Measurements from ENCODE around the gene CARMIL1.

The CARMIL1 gene

GRCh38 chr6:25669413-25669812 is 390.2 kb downstream of the CARMIL1 start:
- no peak for TF ChIP-seq CTCF (IDR thresholded peaks at IDR 0.05; ENCODE audit: poor library complexity, severe bottlenecking)
- DNase-seq (ENCODE audit: low spot score) (no peak), ATAC-seq (ENCODE audit: low read depth) (no peak)
- Histone ChIP-seq H3K4me1 (ENCODE audit: insufficient read depth, poor library complexity, severe bottlenecking) (no peaks in the 10 kb centered on the region), H3K27ac (ENCODE audit: poor library complexity, severe bottlenecking) (no peak overlapping the region), H3K36me3 (ENCODE audit: low read depth) (no peaks in the 10 kb centered on the region), H3K4me3 (ENCODE audit: severe bottlenecking) (no peak overlapping the region), H3K9me3 (ENCODE audit: severe bottlenecking) (no peaks in the 10 kb centered on the region), H3K27me3 (ENCODE audit: insufficient read depth, poor library complexity, severe bottlenecking) (peaks cover 6% of the 10 kb centered on the region)
